ENCODE results near the gene TPI1.

GRCh38 chr12:6850796-6851152 lies 16.6 kb upstream of the TPI1 start:
- no peak for TF ChIP-seq CTCF (conservative IDR thresholded peaks at IDR 0.05; ENCODE audit: low read length)
- no peak for TF ChIP-seq EZH2phosphoT487 (IDR thresholded peaks at IDR 0.05; ENCODE audit: borderline replicate concordance, low read depth, low read length)
